ENCODE measurements around the gene ATP1A3.
A peak's percentile ranks its signal among the peaks of the same experiment; 100 is the strongest.
"Not testable (repeated sequence)": the region's sequence is repeated elsewhere in the genome, so short reads cannot be mapped to it uniquely, and the experiment has no call there.

ATP1A3 gene

GRCh38 chr19:42010245-42011126, 16.5 kb upstream of the ATP1A3 start:
- no peak for DNase-seq (ENCODE audit: low spot score)

DNA sequence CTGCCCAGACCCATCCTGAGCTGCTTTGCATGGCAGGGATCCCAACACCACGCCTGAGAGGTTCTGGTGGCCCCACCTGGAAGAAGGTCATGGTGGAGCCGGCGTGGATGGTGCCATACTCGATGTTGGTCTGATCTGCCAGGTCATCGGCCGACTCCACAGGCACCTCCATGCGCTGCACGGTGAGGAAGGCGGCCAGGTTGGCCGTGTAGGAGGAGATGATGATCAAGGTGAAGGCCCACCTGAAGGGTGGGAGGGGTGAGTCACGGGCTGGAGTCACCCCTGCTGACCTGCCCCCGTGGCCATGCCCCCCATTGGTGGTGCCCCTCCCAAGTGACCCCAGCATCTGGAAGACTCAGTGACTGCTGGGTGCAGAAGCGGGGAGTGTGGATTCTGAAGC, 12.5 kb upstream of the ATP1A3 start:
- DNase-seq (ENCODE audit: low spot score), result no peak

DNA sequence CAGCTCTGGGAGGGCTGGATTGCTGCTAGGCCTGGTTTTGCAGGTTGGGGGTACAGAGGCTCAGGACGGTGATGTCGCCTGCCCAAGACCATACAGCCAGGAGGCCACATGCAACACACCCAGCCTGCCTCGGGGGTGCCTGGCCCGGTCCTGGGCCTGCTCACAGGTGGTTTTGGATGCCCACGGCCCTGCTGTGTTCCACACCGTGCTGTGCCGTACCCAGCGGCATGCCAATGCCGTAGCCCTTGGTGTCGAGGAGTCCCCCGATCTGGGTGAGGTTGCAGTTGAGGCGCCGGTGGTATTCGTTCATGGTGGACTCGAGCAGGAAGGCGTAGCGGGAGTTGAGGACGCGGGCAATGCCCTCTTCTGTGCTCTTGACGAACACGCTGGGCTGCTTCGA, 11.5 kb upstream of the ATP1A3 start:
- DNase-seq (ENCODE audit: low spot score), result no peak

- DNase-seq (ENCODE audit: low spot score), result no peak
Measured at GRCh38 chr19:42003506-42004294, 9.7 kb upstream of the ATP1A3 start.

GRCh38 chr19:41999878-42000208, 5.8 kb upstream of the ATP1A3 start:
- no peak for DNase-seq (ENCODE audit: low spot score)

DNA sequence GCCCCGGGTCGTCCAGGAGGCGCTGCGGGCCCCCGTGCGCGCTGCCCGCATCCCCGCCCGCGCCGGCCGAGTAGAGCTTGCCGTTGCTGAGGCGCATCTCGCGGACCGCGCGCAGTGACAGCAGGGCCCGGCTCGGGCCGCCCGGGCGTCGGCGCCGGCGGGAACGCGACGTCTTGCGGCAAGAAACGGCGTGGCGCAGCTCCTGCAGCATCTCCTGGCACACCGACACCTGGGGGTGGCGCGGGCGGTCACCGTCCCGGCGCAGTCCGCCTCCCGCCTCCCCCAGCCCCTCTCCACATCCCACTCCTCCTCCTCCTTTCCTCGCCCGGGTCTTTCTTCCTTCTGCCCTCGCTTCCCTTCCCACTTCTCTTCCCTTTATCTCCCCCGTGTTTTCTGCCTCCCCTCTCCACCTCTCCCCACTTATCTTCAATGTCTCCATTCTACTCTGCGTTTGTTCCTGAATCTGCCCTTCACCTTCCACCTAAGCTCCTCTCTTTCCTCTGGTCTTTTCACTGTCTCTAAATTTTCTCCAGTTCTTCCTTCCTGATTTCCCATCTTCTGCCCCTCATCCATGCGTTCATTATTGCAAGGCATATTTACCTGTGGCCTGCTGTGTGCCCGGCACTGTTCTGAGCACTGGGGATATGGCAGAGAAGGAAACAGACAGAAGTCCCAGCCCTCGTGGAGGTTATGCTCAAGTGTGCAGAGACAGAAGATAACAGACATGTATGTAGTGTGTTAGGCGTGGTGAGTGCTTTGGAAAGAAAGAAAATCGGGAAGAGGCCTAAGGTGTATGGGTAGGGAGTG, 5.2 kb upstream of the ATP1A3 start:
- DNase-seq (ENCODE audit: low spot score), result no peak

- no peak for DNase-seq (ENCODE audit: low spot score)
Measured at GRCh38 chr19:41998246-41999020, 4.4 kb upstream of the ATP1A3 start.

DNA sequence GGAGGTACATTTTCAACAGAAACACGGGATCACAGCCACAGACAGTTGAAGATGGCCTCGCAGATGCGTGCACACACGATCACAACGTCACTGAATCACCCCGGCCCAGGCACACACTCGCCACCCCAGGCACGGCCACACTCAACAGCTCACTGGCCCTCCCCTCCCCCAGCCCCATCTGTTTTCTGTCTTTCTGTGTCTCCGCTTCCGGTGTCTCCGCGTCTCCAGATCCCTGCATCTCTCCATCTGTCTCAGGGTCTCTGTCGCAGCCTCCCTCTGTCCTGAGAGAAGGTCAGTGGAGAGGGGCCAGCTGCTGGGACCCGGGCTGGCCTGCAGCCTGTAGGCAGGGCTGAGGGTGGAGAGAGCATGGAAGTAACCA, 3.8 kb upstream of the ATP1A3 start:
- no peak for DNase-seq (ENCODE audit: low spot score)

DNA sequence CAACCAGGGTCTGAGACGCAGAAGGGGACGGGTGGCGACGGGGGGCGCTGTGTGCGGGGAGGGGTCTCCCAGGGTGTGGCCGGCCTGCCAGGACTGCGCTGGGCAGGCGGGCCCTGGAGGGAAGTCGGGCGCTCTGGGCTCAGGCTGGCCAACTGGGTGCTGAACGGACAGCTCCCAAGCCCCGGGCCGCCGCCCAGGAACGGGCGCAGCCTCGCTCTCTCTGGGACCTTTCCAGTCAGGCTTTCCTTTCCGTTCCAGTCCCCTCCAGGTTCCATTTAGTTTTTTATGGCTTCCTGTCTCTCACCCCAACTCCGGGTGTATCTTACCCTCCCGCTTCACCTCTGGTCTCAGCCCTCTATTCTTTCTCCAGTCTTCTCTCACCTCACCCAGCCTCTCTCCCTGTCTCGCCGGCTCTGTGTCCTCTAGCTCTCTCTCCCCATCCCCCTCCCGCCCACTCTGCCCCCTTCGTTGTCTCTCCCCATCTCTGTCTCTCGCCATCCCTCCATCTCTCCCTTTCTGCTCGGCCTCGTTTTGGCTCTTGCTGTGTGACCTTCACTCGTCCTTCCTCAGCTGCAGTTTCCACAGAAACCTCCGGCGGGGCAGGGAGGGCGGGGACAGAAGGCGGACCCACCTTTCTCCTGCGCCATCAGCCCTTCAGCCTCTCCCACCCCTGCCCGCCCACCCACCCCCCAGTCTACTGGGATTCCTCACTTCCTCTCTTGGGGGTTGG, 3.3 kb upstream of the ATP1A3 start:
- DNase-seq (ENCODE audit: low spot score), result peak; percentile 25

- no peak for DNase-seq (ENCODE audit: low spot score)
Measured at GRCh38 chr19:41995959-41996797, 2.1 kb upstream of the ATP1A3 start.

- DNase-seq (ENCODE audit: low spot score), result no peak
Measured at GRCh38 chr19:41994994-41995958, 1.2 kb upstream of the ATP1A3 start.

GRCh38 chr19:41994521-41994971, 516 bp upstream of the ATP1A3 start:
- no peak for DNase-seq (ENCODE audit: low spot score)

GRCh38 chr19:41991925-41992569, 2.0 kb downstream of the ATP1A3 start:
- not testable (repeated sequence) for DNase-seq (ENCODE audit: low spot score)

- DNase-seq (ENCODE audit: low spot score), result no peak
Measured at GRCh38 chr19:41991025-41991424, 3.0 kb downstream of the ATP1A3 start.

GRCh38 chr19:41990615-41991014, 3.4 kb downstream of the ATP1A3 start:
- DNase-seq (ENCODE audit: low spot score), result no peak

- no peak for DNase-seq (ENCODE audit: low spot score)
Measured at GRCh38 chr19:41990028-41990427, 4.0 kb downstream of the ATP1A3 start.

- DNase-seq (ENCODE audit: low spot score), result no peak
Measured at GRCh38 chr19:41988947-41989346, 5.1 kb downstream of the ATP1A3 start.

- no peak for DNase-seq (ENCODE audit: low spot score)
Measured at GRCh38 chr19:41987141-41987860, 6.7 kb downstream of the ATP1A3 start.

All from CD4-positive, alpha-beta T cell treated with Interleukin-6 at 100 ng/mL for 8 hours (primary cell).